ENCODE measurements around the gene MRPL1. TPM values are rescaled to one million over a fixed set of nuclear protein-coding genes. Genes with fewer than 3 reads are reported as not detected.
"Not testable (repeated sequence)": the region's sequence is repeated elsewhere in the genome, so short reads cannot be mapped to it uniquely, and the experiment has no call there.

MRPL1 gene
- total RNA-seq, 1 donor from 2014 or later = 41.3 TPM

GRCh38 chr4:77982900-77983540 is 120.4 kb downstream of the MRPL1 start:
- DNase-seq (ENCODE audit: low read depth) = not testable (repeated sequence)

GRCh38 chr4:77983612-77984311 is 121.1 kb downstream of the MRPL1 start:
- DNase-seq (ENCODE audit: low read depth) = not testable (repeated sequence)

GRCh38 chr4:77989968-77990367 is 127.3 kb downstream of the MRPL1 start:
- no peak for DNase-seq (ENCODE audit: low read depth)

- peak; percentile 8 for DNase-seq (ENCODE audit: low read depth)
Observed at GRCh38 chr4:77990456-77990855, 127.8 kb downstream of the MRPL1 start.

- no peak for DNase-seq (ENCODE audit: low read depth)
Observed at GRCh38 chr4:77990904-77991358, 128.3 kb downstream of the MRPL1 start.

- no peak for DNase-seq (ENCODE audit: low read depth)
Observed at GRCh38 chr4:77992581-77992980, 130.0 kb downstream of the MRPL1 start.

GRCh38 chr4:77994194-77994721 is 131.6 kb downstream of the MRPL1 start:
- peak; percentile 76 for DNase-seq (ENCODE audit: low read depth)

GRCh38 chr4:77996076-77996475 is 133.4 kb downstream of the MRPL1 start:
- no peak for DNase-seq (ENCODE audit: low read depth)

- no peak for DNase-seq (ENCODE audit: low read depth)
Observed at GRCh38 chr4:78001531-78001930, 138.9 kb downstream of the MRPL1 start.

- peak; percentile 47 for DNase-seq (ENCODE audit: low read depth)
Observed at GRCh38 chr4:78002260-78002659, 139.6 kb downstream of the MRPL1 start.

Other genes with a start within 250 kb of the MRPL1 start
- gene CNOT6L, start 43.5 kb upstream of the MRPL1 start, total RNA-seq = 11.6 and 57.5 TPM in 2 replicates
- gene FRAS1, start 194.5 kb downstream of the MRPL1 start, total RNA-seq = 4.2 and 30.3 TPM in 2 replicates